ENCODE data around the gene TMEM256.

The TMEM256 gene

GRCh38 chr17:7407485-7408251, 3.8 kb upstream of the TMEM256 start, which contains the start of gene NLGN2:
TSS of gene NLGN2 (plus strand) at chr17:7407845. CDS start at chr17:7408256, 411 bp downstream.
- DNase-seq (ENCODE audit: low spot score) = no peak

GRCh38 chr17:7407082-7407481, 3.2 kb upstream of the TMEM256 start:
- DNase-seq (ENCODE audit: low spot score) = no peak

- no peak for DNase-seq (ENCODE audit: low spot score)
Measured at GRCh38 chr17:7406235-7406825, 2.4 kb upstream of the TMEM256 start.

GRCh38 chr17:7405350-7406234, 1.7 kb upstream of the TMEM256 start:
- DNase-seq (ENCODE audit: low spot score) = no peak

- DNase-seq (ENCODE audit: low spot score) = peak; percentile 66
Measured at GRCh38 chr17:7404737-7405349, 946 bp upstream of the TMEM256 start.

GRCh38 chr17:7403727-7403976, 245 bp downstream of the TMEM256 start:
- DNase-seq (ENCODE audit: low spot score) = peak; percentile 75

GRCh38 chr17:7403043-7403726, 712 bp downstream of the TMEM256 start:
- no peak for DNase-seq (ENCODE audit: low spot score)

GRCh38 chr17:7398612-7399011, 5.3 kb downstream of the TMEM256 start:
- no peak for DNase-seq (ENCODE audit: low spot score)

GRCh38 chr17:7396147-7396546, 7.8 kb downstream of the TMEM256 start:
- DNase-seq (ENCODE audit: low spot score) = no peak

- DNase-seq (ENCODE audit: low spot score) = peak; percentile 87
Measured at GRCh38 chr17:7394452-7395191, 9.3 kb downstream of the TMEM256 start, which contains the start of gene PLSCR3. TSS of gene PLSCR3 (minus strand) at chr17:7394525. CDS start at chr17:7394110, 415 bp downstream.

GRCh38 chr17:7393613-7394451, 10.1 kb downstream of the TMEM256 start:
- DNase-seq (ENCODE audit: low spot score) = no peak

GRCh38 chr17:7392696-7393612, 10.9 kb downstream of the TMEM256 start:
- no peak for DNase-seq (ENCODE audit: low spot score)

GRCh38 chr17:7391307-7391706, 12.6 kb downstream of the TMEM256 start:
- no peak for DNase-seq (ENCODE audit: low spot score)

GRCh38 chr17:7389924-7390910, 13.7 kb downstream of the TMEM256 start:
- DNase-seq (ENCODE audit: low spot score) = no peak

- DNase-seq (ENCODE audit: low spot score) = no peak
Measured at GRCh38 chr17:7388856-7389255, 15.0 kb downstream of the TMEM256 start.

- no peak for DNase-seq (ENCODE audit: low spot score)
Measured at GRCh38 chr17:7384489-7385081, 19.3 kb downstream of the TMEM256 start.

- DNase-seq (ENCODE audit: low spot score) = no peak
Measured at GRCh38 chr17:7383742-7384488, 20.0 kb downstream of the TMEM256 start.

All from HuH-7.5 (cell line).